T-helper 17 cell (primary cell): ENCODE measurements around the gene MED16. TPM values are rescaled to one million over a fixed set of nuclear protein-coding genes. Genes with fewer than 3 reads are reported as not detected.
"Not testable (repeated sequence)": the region's sequence is repeated elsewhere in the genome, so short reads cannot be mapped to it uniquely, and the experiment has no call there.

Experiments
- ATAC-seq: fragments of 150-1000 bp; cut with Tn5 transposase; 2 replicates; pipeline ENCODE4 v1.10.0; 2021; ENCODE audit warnings: mild to moderate bottlenecking, moderate library complexity
- DNase-seq, 3 donors: peaks; one replicate each; pipeline versions ENCODE4 v3.0.0 to v3.0.0-alpha.2; 2020 to 2021
- H3K9me3 ChIP-seq: one replicate; pipeline ENCODE4 v1.7.0; 2013; ENCODE audit warnings: low read length, mild to moderate bottlenecking; ENCODE audit not compliant: control insufficient read depth, poor library complexity, severe bottlenecking
- H3K27ac Mint-ChIP-seq: one replicate; pipeline ENCODE4 v1.8.0; 2022; ENCODE audit warnings: mild to moderate bottlenecking, moderate library complexity, mixed read lengths
- H3K27me3 Mint-ChIP-seq: one replicate; pipeline ENCODE4 v1.8.0; 2022; ENCODE audit warnings: mixed read lengths
- H3K36me3 Mint-ChIP-seq: one replicate; pipeline ENCODE4 v1.8.0; 2022; ENCODE audit warnings: low read depth, mixed read lengths
- H3K4me1 Mint-ChIP-seq: one replicate; pipeline ENCODE4 v1.8.0; 2022; ENCODE audit warnings: mild to moderate bottlenecking, mixed read lengths
- H3K4me3 Mint-ChIP-seq: one replicate; pipeline ENCODE4 v1.8.0; 2022; ENCODE audit warnings: mild to moderate bottlenecking, moderate library complexity, mixed read lengths
- total RNA-seq, 4 donors: library from RNA in 2 of 4; stranded (reverse) in 2 of 4; gene quantifications; one replicate each; pipeline ENCODE4 v1.2.3 and lab custom pipeline; 2022 to 2026

The MED16 gene
- total RNA-seq, 2 donors from 2014 or later = 59.6 to 71.3 TPM

GRCh38 chr19:885536-886224 lies 7.3 kb downstream of the MED16 start:
- no peaks in the 10 kb centered on the region for H3K9me3 ChIP-seq
- Mint-ChIP-seq H3K27ac (no peak overlapping the region), H3K4me1 (peaks cover 10% of the 10 kb centered on the region), H3K27me3 (no peaks in the 10 kb centered on the region), H3K36me3 (no peaks in the 10 kb centered on the region), H3K4me3 (no peak overlapping the region)
- ATAC-seq (no peak), DNase-seq (no peak)

- Mint-ChIP-seq H3K27ac (no peak overlapping the region), H3K27me3 (no peaks in the 10 kb centered on the region), H3K4me1 (peaks cover 8% of the 10 kb centered on the region), H3K4me3 (no peak overlapping the region), H3K36me3 (no peaks in the 10 kb centered on the region)
- DNase-seq (no peak), ATAC-seq (no peak)
- H3K9me3 ChIP-seq = no peaks in the 10 kb centered on the region
These were observed 8.4 kb downstream of the MED16 start for GRCh38 chr19:884420-885211.

GRCh38 chr19:883661-884211 lies 9.3 kb downstream of the MED16 start:
- DNase-seq = no peak
- H3K27me3 Mint-ChIP-seq = no peaks in the 10 kb centered on the region
- no peak overlapping the region for H3K4me3 Mint-ChIP-seq
- ATAC-seq = no peak
- H3K36me3 Mint-ChIP-seq = no peaks in the 10 kb centered on the region
- peaks cover 2% of the 10 kb centered on the region for H3K4me1 Mint-ChIP-seq
- H3K27ac Mint-ChIP-seq = no peak overlapping the region
- no peaks in the 10 kb centered on the region for H3K9me3 ChIP-seq

- Mint-ChIP-seq H3K27me3 (no peaks in the 10 kb centered on the region), H3K36me3 (no peaks in the 10 kb centered on the region), H3K27ac (no peak overlapping the region), H3K4me1 (no peaks in the 10 kb centered on the region), H3K4me3 (no peak overlapping the region)
- no peak for ATAC-seq
- no peak for DNase-seq
- no peaks in the 10 kb centered on the region for H3K9me3 ChIP-seq
These were observed 10.0 kb downstream of the MED16 start for GRCh38 chr19:882871-883497.

GRCh38 chr19:881385-882071 lies 11.5 kb downstream of the MED16 start:
- Mint-ChIP-seq H3K27me3 (no peaks in the 10 kb centered on the region), H3K27ac (no peak overlapping the region), H3K4me1 (no peaks in the 10 kb centered on the region), H3K4me3 (no peak overlapping the region), H3K36me3 (no peaks in the 10 kb centered on the region)
- no peak for DNase-seq
- ATAC-seq = no peak
- H3K9me3 ChIP-seq = no peaks in the 10 kb centered on the region

GRCh38 chr19:879711-880438 lies 13.1 kb downstream of the MED16 start:
- no peaks in the 10 kb centered on the region for H3K27me3 Mint-ChIP-seq
- H3K36me3 Mint-ChIP-seq = no peaks in the 10 kb centered on the region
- no peak overlapping the region for H3K27ac Mint-ChIP-seq
- no peak for DNase-seq
- no peak overlapping the region for H3K4me3 Mint-ChIP-seq
- H3K4me1 Mint-ChIP-seq = no peaks in the 10 kb centered on the region
- H3K9me3 ChIP-seq = no peaks in the 10 kb centered on the region
- ATAC-seq = no peak

- H3K4me3 Mint-ChIP-seq = peak overlapping the region; percentile 9
- ATAC-seq, H3K9me3 ChIP-seq, H3K36me3 Mint-ChIP-seq, DNase-seq, H3K27me3 Mint-ChIP-seq, H3K27ac Mint-ChIP-seq, H3K4me1 Mint-ChIP-seq: not testable (repeated sequence)
These were observed 14.0 kb downstream of the MED16 start for GRCh38 chr19:878751-879561.

GRCh38 chr19:877992-878660 lies 14.9 kb downstream of the MED16 start:
- H3K9me3 ChIP-seq, H3K4me1 Mint-ChIP-seq, H3K27ac Mint-ChIP-seq, H3K4me3 Mint-ChIP-seq, DNase-seq, ATAC-seq, H3K36me3 Mint-ChIP-seq, H3K27me3 Mint-ChIP-seq: not testable (repeated sequence)

- DNase-seq (no peak), ATAC-seq (no peak)
- H3K27me3 Mint-ChIP-seq = no peaks in the 10 kb centered on the region
- no peak overlapping the region for H3K4me3 Mint-ChIP-seq
- H3K27ac Mint-ChIP-seq = no peak overlapping the region
- H3K36me3 Mint-ChIP-seq = no peaks in the 10 kb centered on the region
- H3K9me3 ChIP-seq = no peaks in the 10 kb centered on the region
- peaks cover 7% of the 10 kb centered on the region for H3K4me1 Mint-ChIP-seq
These were observed 16.1 kb downstream of the MED16 start for GRCh38 chr19:876780-877314.

- H3K27ac Mint-ChIP-seq = no peak overlapping the region
- no peaks in the 10 kb centered on the region for H3K9me3 ChIP-seq
- no peak overlapping the region for H3K4me3 Mint-ChIP-seq
- peaks cover 2% of the 10 kb centered on the region for H3K36me3 Mint-ChIP-seq
- DNase-seq = no peak
- H3K27me3 Mint-ChIP-seq = no peaks in the 10 kb centered on the region
- peaks cover 10% of the 10 kb centered on the region for H3K4me1 Mint-ChIP-seq
- no peak for ATAC-seq
These were observed 16.9 kb downstream of the MED16 start for GRCh38 chr19:876089-876488.

- H3K27ac Mint-ChIP-seq = no peak overlapping the region
- DNase-seq = no peak
- H3K27me3 Mint-ChIP-seq = no peaks in the 10 kb centered on the region
These were observed 17.6 kb downstream of the MED16 start for GRCh38 chr19:875265-875879.

More at GRCh38 chr19:875265-875879, 17.6 kb downstream of the MED16 start:
- Mint-ChIP-seq H3K36me3 (peaks cover 2% of the 10 kb centered on the region), H3K4me3 (no peak overlapping the region), H3K4me1 (peaks cover 11% of the 10 kb centered on the region)
- ATAC-seq = no peak
- H3K9me3 ChIP-seq = no peaks in the 10 kb centered on the region
